Ectodermal cell (in vitro differentiated cells): Measurements from ENCODE around the gene TMEM178A.

Experiments used
- H3K27ac ChIP-seq: 2 replicates; pipeline ENCODE4 v1.7.0; 2013; ENCODE audit warnings: mild to moderate bottlenecking, low read depth, low read length; ENCODE audit not compliant: insufficient read depth, poor library complexity, severe bottlenecking
- H3K27me3 ChIP-seq: 2 replicates; pipeline ENCODE4 v1.7.0; 2013; ENCODE audit warnings: mild to moderate bottlenecking, low read length; ENCODE audit not compliant: insufficient read depth, control insufficient read depth, poor library complexity, severe bottlenecking
- H3K36me3 ChIP-seq: one replicate; pipeline ENCODE4 v1.7.0; 2013; ENCODE audit warnings: low read length; ENCODE audit not compliant: control insufficient read depth, insufficient read depth
- H3K4me1 ChIP-seq: one replicate; pipeline ENCODE4 v1.7.0; 2013; ENCODE audit warnings: low read length; ENCODE audit not compliant: control insufficient read depth, insufficient read depth
- H3K4me3 ChIP-seq: 2 replicates; pipeline ENCODE4 v1.7.0; 2013; ENCODE audit warnings: low read depth, low read length, control low read depth; ENCODE audit not compliant: insufficient read depth
- H3K9me3 ChIP-seq: 2 replicates; pipeline ENCODE4 v1.7.0; 2013; ENCODE audit warnings: mild to moderate bottlenecking, low read length, moderate library complexity; ENCODE audit not compliant: control insufficient read depth
- WGBS, 2 experiments: methylation state at CpG; one replicate each; pipeline ENCODE4 v1.1.7; 2013; ENCODE audit warnings: missing lambda C conversion rate in 2 of 2; 5-methylcytosine and 5-hydroxymethylcytosine counted together

The TMEM178A gene

GRCh38 chr2:39762448-39762847 is 96.7 kb downstream of the TMEM178A start:
- 87 to 88% methylated on average over 2 of the region's 2 CpGs for WGBS, 2 experiments
- Histone ChIP-seq H3K9me3 (no peaks in the 10 kb centered on the region), H3K27me3 (no peaks in the 10 kb centered on the region), H3K36me3 (peaks cover 6% of the 10 kb centered on the region), H3K4me1 (no peaks in the 10 kb centered on the region), H3K27ac (no peak overlapping the region), H3K4me3 (no peak overlapping the region)
